Measurements from ENCODE around the gene CNOT6.
"Not testable (repeated sequence)": the region's sequence is repeated elsewhere in the genome, so short reads cannot be mapped to it uniquely, and the experiment has no call there.

Gene CNOT6

GRCh38 chr5:180525399-180525798 is 31.2 kb downstream of the CNOT6 start:
- no peak overlapping the region for H3K4me2 ChIP-seq
- no peak overlapping the region for H3K27ac ChIP-seq
- peaks cover 44% of the 10 kb centered on the region; the same call in 1 of the 2 replicates for H3K79me2 ChIP-seq (ENCODE audit: insufficient read depth, low read depth)
- peaks cover 22% of the 10 kb centered on the region for H3K4me1 ChIP-seq (ENCODE audit: low read depth, poor library complexity, severe bottlenecking)
- no peaks in the 10 kb centered on the region for H3K27me3 ChIP-seq (ENCODE audit: insufficient read depth, low read depth)
- no peaks in the 10 kb centered on the region for H4K20me1 ChIP-seq (ENCODE audit: insufficient read depth)
- no peak overlapping the region for H3K4me3 ChIP-seq (IDR thresholded peaks at IDR 0.05; ENCODE audit: insufficient read depth, low read depth, low read length)
- H3K36me3 ChIP-seq (ENCODE audit: insufficient read depth) = no peaks in the 10 kb centered on the region
- TF ChIP-seq CTCF (conservative IDR thresholded peaks at IDR 0.05; ENCODE audit: low read depth, low read length) = no peak
- H2AFZ ChIP-seq (ENCODE audit: low read depth) = no peak overlapping the region
- H3K9ac ChIP-seq = no peak overlapping the region

GRCh38 chr5:180526269-180526668 is 32.1 kb downstream of the CNOT6 start:
- H4K20me1 ChIP-seq (ENCODE audit: insufficient read depth) = no peaks in the 10 kb centered on the region
- H3K4me3 ChIP-seq (IDR thresholded peaks at IDR 0.05; ENCODE audit: insufficient read depth, low read depth, low read length) = no peak overlapping the region
- no peak for TF ChIP-seq CTCF (conservative IDR thresholded peaks at IDR 0.05; ENCODE audit: low read depth, low read length)
- H3K9ac ChIP-seq = no peak overlapping the region
- no peak overlapping the region for H3K4me2 ChIP-seq
- no peak overlapping the region for H2AFZ ChIP-seq (ENCODE audit: low read depth)
- H3K4me1 ChIP-seq (ENCODE audit: low read depth, poor library complexity, severe bottlenecking) = peaks cover 21% of the 10 kb centered on the region
- H3K36me3 ChIP-seq (ENCODE audit: insufficient read depth) = no peaks in the 10 kb centered on the region
- H3K79me2 ChIP-seq (ENCODE audit: insufficient read depth, low read depth) = peaks cover 40% of the 10 kb centered on the region; the same call in 1 of the 2 replicates
- H3K27ac ChIP-seq = no peak overlapping the region
- no peaks in the 10 kb centered on the region for H3K27me3 ChIP-seq (ENCODE audit: insufficient read depth, low read depth)

- Histone ChIP-seq H2AFZ (ENCODE audit: low read depth) (no peak overlapping the region), H3K79me2 (ENCODE audit: insufficient read depth, low read depth) (peaks cover 28% of the 10 kb centered on the region; the same call in 1 of the 2 replicates), H3K4me3 (IDR thresholded peaks at IDR 0.05; ENCODE audit: insufficient read depth, low read depth, low read length) (no peak overlapping the region), H3K4me2 (no peak overlapping the region), H3K4me1 (ENCODE audit: low read depth, poor library complexity, severe bottlenecking) (peaks cover 7% of the 10 kb centered on the region), H3K27me3 (ENCODE audit: insufficient read depth, low read depth) (no peaks in the 10 kb centered on the region), H4K20me1 (ENCODE audit: insufficient read depth) (no peaks in the 10 kb centered on the region), H3K27ac (no peak overlapping the region), H3K36me3 (ENCODE audit: insufficient read depth) (no peaks in the 10 kb centered on the region), H3K9ac (no peak overlapping the region)
- TF ChIP-seq CTCF (conservative IDR thresholded peaks at IDR 0.05; ENCODE audit: low read depth, low read length) = no peak
Measured at GRCh38 chr5:180527659-180528058, 33.5 kb downstream of the CNOT6 start.

GRCh38 chr5:180531036-180531585 is 36.9 kb downstream of the CNOT6 start:
- not testable (repeated sequence) for H3K4me3 ChIP-seq (IDR thresholded peaks at IDR 0.05; ENCODE audit: insufficient read depth, low read depth, low read length); H3K27ac ChIP-seq; H3K4me1 ChIP-seq (ENCODE audit: low read depth, poor library complexity, severe bottlenecking); H3K9ac ChIP-seq; H3K36me3 ChIP-seq (ENCODE audit: insufficient read depth); H3K27me3 ChIP-seq (ENCODE audit: insufficient read depth, low read depth); H2AFZ ChIP-seq (ENCODE audit: low read depth); H3K4me2 ChIP-seq; H4K20me1 ChIP-seq (ENCODE audit: insufficient read depth); H3K79me2 ChIP-seq (ENCODE audit: insufficient read depth, low read depth)

GRCh38 chr5:180532268-180532667 is 38.1 kb downstream of the CNOT6 start:
- Histone ChIP-seq H3K27ac (no peak overlapping the region), H3K36me3 (ENCODE audit: insufficient read depth) (no peaks in the 10 kb centered on the region), H3K4me1 (ENCODE audit: low read depth, poor library complexity, severe bottlenecking) (no peaks in the 10 kb centered on the region), H4K20me1 (ENCODE audit: insufficient read depth) (no peaks in the 10 kb centered on the region), H3K27me3 (ENCODE audit: insufficient read depth, low read depth) (no peaks in the 10 kb centered on the region), H3K4me2 (no peak overlapping the region), H2AFZ (ENCODE audit: low read depth) (no peak overlapping the region), H3K9ac (no peak overlapping the region), H3K4me3 (IDR thresholded peaks at IDR 0.05; ENCODE audit: insufficient read depth, low read depth, low read length) (no peak overlapping the region), H3K79me2 (ENCODE audit: insufficient read depth, low read depth) (peaks cover 6% of the 10 kb centered on the region; the same call in 1 of the 2 replicates)
- TF ChIP-seq CTCF (conservative IDR thresholded peaks at IDR 0.05; ENCODE audit: low read depth, low read length) = no peak

Data from KMS-11 (cell line).